ENCODE results near the gene LDLRAP1. TPM values are rescaled to one million over a fixed set of nuclear protein-coding genes. Genes with fewer than 3 reads are reported as not detected.

The LDLRAP1 gene
- total and polyA plus RNA-seq, 2 of the 4 experiments (the other 2 are of a cell fraction), result 4.5 to 14.4 TPM

DNA sequence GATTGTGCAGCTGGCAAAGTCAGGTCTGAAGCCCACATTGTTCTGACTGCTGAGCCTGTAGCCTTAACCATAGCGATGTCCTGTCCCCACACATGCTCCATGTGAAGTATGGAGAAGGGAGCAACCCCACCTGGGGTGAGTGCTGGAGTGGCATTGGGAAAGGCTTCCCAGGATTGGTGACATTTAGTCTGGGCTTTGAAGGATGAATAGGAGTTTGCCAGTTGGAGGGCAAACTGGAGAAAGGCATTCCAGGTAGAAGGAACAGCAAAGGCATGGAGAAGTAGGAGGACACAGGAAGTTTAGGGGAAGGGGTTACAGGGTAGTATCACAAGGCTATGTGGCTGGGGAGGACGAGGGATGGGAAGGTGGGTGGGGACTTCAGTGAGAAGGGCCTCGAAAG lies 7.3 kb upstream of the LDLRAP1 start:
- H2BK120ac ChIP-seq (ENCODE audit: low read depth, low read length), result no peak overlapping the region
- no CpG with 5 or more reads among the region's 3 CpGs for WGBS, 2 experiments (ENCODE audit: extremely low coverage in 2 of 2, insufficient read length in 1 of 2)
- H4K20me1 ChIP-seq (ENCODE audit: insufficient read depth, low read length), result no peaks in the 10 kb centered on the region
- in situ Hi-C loops (cut with MboI; ENCODE audit: low sequenced_read_pairs), result no loop called here
- no peak overlapping the region for H2AK5ac ChIP-seq (ENCODE audit: low read depth, low read length)
- no peak overlapping the region for H3K56ac ChIP-seq (ENCODE audit: extremely low read depth, insufficient read depth, low read length)
- H2AFZ ChIP-seq (replicated peaks; ENCODE audit: low read length, poor library complexity), result no peak overlapping the region
- dilution Hi-C loops (cut with HindIII; ENCODE audit: low sequenced_read_pairs, unreplicated experiment), result no loop called here
- no TSS peak for BruUV-seq (replicated peaks)
- H4K8ac ChIP-seq (ENCODE audit: low read depth in 2 of 2, low read length in 2 of 2), result no peak overlapping the region
- no peak overlapping the region for H2BK15ac ChIP-seq (ENCODE audit: low read depth, low read length)
- H3K9me1 ChIP-seq (ENCODE audit: insufficient read depth, low read length), result no peaks in the 10 kb centered on the region
- no peak overlapping the region for H3K4me3 ChIP-seq (ENCODE audit: insufficient read depth, low read depth, low read length)
- CTCF ChIA-PET, result no interaction called here
- H2BK20ac ChIP-seq (ENCODE audit: low read depth, low read length), result no peak overlapping the region
- H4K91ac ChIP-seq (ENCODE audit: insufficient read depth, low read depth, low read length), result no peak overlapping the region
- intact Hi-C loops (cut with micrococcal nuclease), result no loop called here
- POLR2A ChIA-PET (ENCODE audit: unreplicated experiment), result no interaction called here
- no peak overlapping the region for H3K9ac ChIP-seq (ENCODE audit: low read depth, low read length)
- no peak overlapping the region for H3K18ac ChIP-seq (ENCODE audit: low read depth, low read length)
- no peak overlapping the region for H3K14ac ChIP-seq (replicated peaks; ENCODE audit: low read depth, low read length)
- no peaks in the 10 kb centered on the region for H3K79me1 ChIP-seq (ENCODE audit: low read depth in 1 of 2, low read length in 2 of 2)
- H3K36me3 ChIP-seq (ENCODE audit: control insufficient read depth, insufficient read depth, low read length), result no peaks in the 10 kb centered on the region
- DNase-seq, result no peak
- no peak overlapping the region for H3K4me2 ChIP-seq (ENCODE audit: low read depth, low read length)
- H3K4ac ChIP-seq (ENCODE audit: low read depth, low read length), result no peak overlapping the region
- H3K4me1 ChIP-seq (ENCODE audit: control insufficient read depth, insufficient read depth, low read length), result no peaks in the 10 kb centered on the region
- no peak overlapping the region for H4K5ac ChIP-seq (ENCODE audit: low read depth, low read length)
- H2BK5ac ChIP-seq (ENCODE audit: low read depth, low read length, poor library complexity, severe bottlenecking), result no peak overlapping the region
- no peak for ATAC-seq (ENCODE audit: low read depth)
- H3K27ac ChIP-seq (ENCODE audit: insufficient read depth, low read length), result no peak overlapping the region
- H3K23ac ChIP-seq (ENCODE audit: low read depth, low read length), result no peak overlapping the region
- no peak overlapping the region for H2AK9ac ChIP-seq (replicated peaks; ENCODE audit: low read depth, low read length, poor library complexity)
- peaks cover 21% of the 10 kb centered on the region for H3K27me3 ChIP-seq (ENCODE audit: control insufficient read depth, insufficient read depth, low read length)
- no peak for TF ChIP-seq MAZ (IDR thresholded peaks at IDR 0.05; ENCODE audit: borderline replicate concordance, low read depth, low read length)
- TF ChIP-seq RAD21 (IDR thresholded peaks at IDR 0.05; ENCODE audit: low read length), result no peak
- no peak for TF ChIP-seq MAFK (IDR thresholded peaks at IDR 0.05; ENCODE audit: low read depth, low read length)
- TF ChIP-seq CHD1 (IDR thresholded peaks at IDR 0.05; ENCODE audit: low read depth, low read length), result no peak
- TF ChIP-seq NFE2L2 (IDR thresholded peaks at IDR 0.05; ENCODE audit: low read depth, low read length), result no peak
- no peak for TF ChIP-seq POLR2A (IDR thresholded peaks at IDR 0.05; ENCODE audit: low read depth, low read length)
- no peaks in the 10 kb centered on the region for H3K9me3 ChIP-seq (ENCODE audit: control insufficient read depth, insufficient read depth, low read length)
